ENCODE measurements around the gene DRG2. TPM values are rescaled to one million over a fixed set of nuclear protein-coding genes. Genes with fewer than 3 reads are reported as not detected.

The DRG2 gene
- total RNA-seq, 1 experiment from 2014 or later: 52.0 TPM

DNA sequence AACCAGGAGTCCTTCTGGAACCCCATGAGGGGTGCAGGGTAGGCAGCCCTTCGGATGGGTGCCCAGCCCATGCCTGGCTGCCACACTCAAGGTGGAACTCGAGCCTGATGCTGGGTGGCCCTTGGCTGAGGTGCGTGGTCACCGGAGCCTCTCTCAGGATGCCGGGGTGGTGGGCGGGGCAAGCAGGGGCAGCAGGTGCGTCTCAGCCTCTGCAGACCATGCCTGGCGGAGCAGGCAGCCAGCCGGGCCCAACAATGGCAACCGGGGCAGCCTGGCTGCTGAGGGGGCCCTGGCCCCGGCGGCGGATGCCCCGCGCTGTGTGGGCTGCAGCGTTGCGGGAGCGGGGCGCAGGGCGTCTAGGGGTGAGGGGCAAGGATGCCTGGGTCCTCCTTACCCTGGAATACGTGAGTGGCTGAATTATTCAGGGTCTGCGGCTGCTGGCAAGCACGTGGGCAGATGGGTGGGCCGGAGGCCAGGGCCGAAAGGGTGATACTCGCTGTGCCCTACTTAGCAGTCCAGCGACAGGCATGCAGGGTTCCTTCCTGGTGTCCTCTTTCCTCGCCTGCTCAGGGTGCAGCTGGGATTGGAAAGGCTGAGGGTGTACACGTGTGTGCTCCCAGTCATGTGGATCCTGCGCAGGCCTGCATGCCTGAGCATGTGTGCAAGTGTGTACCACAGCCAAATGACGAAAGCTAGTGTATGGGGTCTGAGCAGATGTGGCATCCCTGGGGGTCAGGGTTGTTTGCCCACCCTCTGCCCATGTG is 35.4 kb downstream of the DRG2 start:
- no peak overlapping the region for H3T11ph ChIP-seq (ENCODE audit: low read length)
- H3K23me2 ChIP-seq (ENCODE audit: insufficient read length, low read depth, low read length, poor library complexity, severe bottlenecking): no peaks in the 10 kb centered on the region
- no peak overlapping the region for H3K4ac ChIP-seq (ENCODE audit: low read depth, low read length)
- H2BK5ac ChIP-seq (ENCODE audit: insufficient read length, low read length): no peak overlapping the region
- H3K27me3 Mint-ChIP-seq (ENCODE audit: low read depth): peaks cover 14% of the 10 kb centered on the region
- H3K4me1 Mint-ChIP-seq: no peaks in the 10 kb centered on the region
- H3K9ac ChIP-seq (ENCODE audit: extremely low read depth, insufficient read length, low read length): no peak overlapping the region
- H3K79me1 ChIP-seq (ENCODE audit: insufficient read depth, low read depth, low read length, poor library complexity, severe bottlenecking): no peaks in the 10 kb centered on the region
- no peak overlapping the region; a peak in 1 of 7 replicates for H3K27ac Mint-ChIP-seq
- no peak overlapping the region; a peak in 1 of 5 replicates for H3K4me3 Mint-ChIP-seq
- H3K23ac ChIP-seq (ENCODE audit: insufficient read length, low read depth, low read length): no peak overlapping the region
- DNase-seq: no peak
- peaks cover 2 to 10% (median 3%) of the 10 kb centered on the region in 3 experiments; a peak in 5 of 7 replicates for H3K36me3 Mint-ChIP-seq (ENCODE audit: insufficient read depth in 1 of 3, low read depth in 3 of 3)
- H2BK12ac ChIP-seq (ENCODE audit: insufficient read length, low read depth, low read length): no peak overlapping the region
- TF ChIP-seq, protein P1, sequence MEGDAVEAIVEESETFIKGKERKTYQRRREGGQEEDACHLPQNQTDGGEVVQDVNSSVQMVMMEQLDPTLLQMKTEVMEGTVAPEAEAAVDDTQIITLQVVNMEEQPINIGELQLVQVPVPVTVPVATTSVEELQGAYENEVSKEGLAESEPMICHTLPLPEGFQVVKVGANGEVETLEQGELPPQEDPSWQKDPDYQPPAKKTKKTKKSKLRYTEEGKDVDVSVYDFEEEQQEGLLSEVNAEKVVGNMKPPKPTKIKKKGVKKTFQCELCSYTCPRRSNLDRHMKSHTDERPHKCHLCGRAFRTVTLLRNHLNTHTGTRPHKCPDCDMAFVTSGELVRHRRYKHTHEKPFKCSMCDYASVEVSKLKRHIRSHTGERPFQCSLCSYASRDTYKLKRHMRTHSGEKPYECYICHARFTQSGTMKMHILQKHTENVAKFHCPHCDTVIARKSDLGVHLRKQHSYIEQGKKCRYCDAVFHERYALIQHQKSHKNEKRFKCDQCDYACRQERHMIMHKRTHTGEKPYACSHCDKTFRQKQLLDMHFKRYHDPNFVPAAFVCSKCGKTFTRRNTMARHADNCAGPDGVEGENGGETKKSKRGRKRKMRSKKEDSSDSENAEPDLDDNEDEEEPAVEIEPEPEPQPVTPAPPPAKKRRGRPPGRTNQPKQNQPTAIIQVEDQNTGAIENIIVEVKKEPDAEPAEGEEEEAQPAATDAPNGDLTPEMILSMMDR (conservative IDR thresholded peaks at IDR 0.05): no peak
- no peaks in the 10 kb centered on the region for H3K27me3 ChIP-seq (ENCODE audit: insufficient read depth, low read length)
- no peak overlapping the region for H3K4me2 ChIP-seq (ENCODE audit: insufficient read depth, insufficient read length, low read length)
- no peak overlapping the region for H3K56ac ChIP-seq (ENCODE audit: insufficient read length, low read depth, low read length)
- no peak overlapping the region for H3K27ac ChIP-seq (ENCODE audit: insufficient read length, low read depth, low read length)
- no peaks in the 10 kb centered on the region for H3K9me3 ChIP-seq (ENCODE audit: control insufficient read depth, low read depth, low read length)
- H3K4me1 ChIP-seq (ENCODE audit: insufficient read depth, low read length): no peaks in the 10 kb centered on the region
- H3K9me3 Mint-ChIP-seq: peaks cover 8 to 14% of the 10 kb centered on the region in 2 experiments
- H3K14ac ChIP-seq (ENCODE audit: insufficient read depth, low read length): no peak overlapping the region; the same call in 1 of the 2 replicates
- H2BK20ac ChIP-seq (ENCODE audit: low read depth, low read length, poor library complexity, severe bottlenecking): no peak overlapping the region
- H4K91ac ChIP-seq (ENCODE audit: insufficient read length, low read depth, low read length): no peak overlapping the region
- no peak overlapping the region for H2BK15ac ChIP-seq (ENCODE audit: low read depth, low read length)
- H4K20me1 ChIP-seq (ENCODE audit: control insufficient read depth, insufficient read depth, insufficient read length): no peaks in the 10 kb centered on the region
- no peak overlapping the region for H2BK120ac ChIP-seq (ENCODE audit: low read depth, low read length, poor library complexity, severe bottlenecking)
- no peak overlapping the region for H4K8ac ChIP-seq (replicated peaks; ENCODE audit: insufficient read length, low read depth, low read length)
- no CpG with 5 or more reads among the region's 31 CpGs for WGBS (ENCODE audit: extremely low coverage, insufficient read length, low lambda C conversion rate)
- H2AFZ ChIP-seq (ENCODE audit: low read length): no peak overlapping the region
- no peak overlapping the region for H3K18ac ChIP-seq (ENCODE audit: insufficient read length, low read depth, low read length)
- H4K5ac ChIP-seq (ENCODE audit: insufficient read length, low read depth, low read length): no peak overlapping the region
- H3K79me2 ChIP-seq (ENCODE audit: insufficient read depth, low read length): no peaks in the 10 kb centered on the region
- no peak overlapping the region for H2AK5ac ChIP-seq (ENCODE audit: insufficient read length, low read length)

All from H9 (cell line).